NCI-H510A (cell line): Measurements from ENCODE around the gene SLC38A6.

Source experiments
- DNase-seq: peaks from one replicate; lab custom pipeline; 2025; lab: John Stamatoyannopoulos, UW

Gene SLC38A6

DNA sequence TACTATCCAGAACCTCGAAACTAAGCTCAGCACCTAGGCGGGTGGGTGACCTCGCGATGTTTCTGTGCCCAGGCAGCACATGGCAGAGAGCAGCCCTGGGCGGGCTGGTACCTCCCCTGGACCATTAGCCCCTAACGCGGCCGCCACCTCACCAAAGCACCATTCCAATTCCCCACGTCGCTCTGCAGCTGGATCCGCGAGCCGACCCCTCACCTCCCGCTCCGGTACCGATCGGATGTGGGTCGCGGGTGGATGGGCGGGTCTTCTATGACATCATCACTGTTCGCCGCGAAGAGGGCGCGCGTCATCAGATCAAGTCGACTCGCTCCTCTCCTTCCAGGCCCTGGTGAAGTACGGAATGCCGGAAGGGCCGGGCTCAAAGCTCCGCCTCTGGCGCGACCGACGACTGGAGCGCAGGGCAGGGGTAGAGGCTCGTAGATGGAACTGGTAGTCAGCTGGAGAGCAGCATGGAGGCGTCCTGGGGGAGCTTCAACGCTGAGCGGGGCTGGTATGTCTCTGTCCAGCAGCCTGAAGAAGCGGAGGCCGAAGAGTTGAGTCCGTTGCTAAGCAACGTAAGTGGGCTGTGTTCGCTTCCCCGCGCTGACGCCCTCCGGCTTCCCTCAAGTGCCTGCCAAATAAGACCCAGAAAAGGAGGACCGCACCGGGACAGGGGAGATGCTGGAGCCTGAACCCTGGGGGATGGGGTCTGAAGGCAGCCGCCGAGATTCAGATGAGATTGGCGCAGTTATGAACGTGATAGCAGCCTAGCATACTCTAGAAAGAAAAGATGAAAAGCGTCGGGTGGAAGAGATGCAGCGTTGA, at the start of gene SLC38A6, which contains the start of gene TRMT5:
Gene SLC38A6 (plus strand): TSS at position 435 of the 822 bp plus-strand sequence. CDS start 33 bp downstream, at position 468.
Gene TRMT5 (minus strand): TSS at position 269 of the 822 bp plus-strand sequence. CDS start 106 bp downstream, at position 163.
- DNase-seq, result peak; percentile 91

DNA sequence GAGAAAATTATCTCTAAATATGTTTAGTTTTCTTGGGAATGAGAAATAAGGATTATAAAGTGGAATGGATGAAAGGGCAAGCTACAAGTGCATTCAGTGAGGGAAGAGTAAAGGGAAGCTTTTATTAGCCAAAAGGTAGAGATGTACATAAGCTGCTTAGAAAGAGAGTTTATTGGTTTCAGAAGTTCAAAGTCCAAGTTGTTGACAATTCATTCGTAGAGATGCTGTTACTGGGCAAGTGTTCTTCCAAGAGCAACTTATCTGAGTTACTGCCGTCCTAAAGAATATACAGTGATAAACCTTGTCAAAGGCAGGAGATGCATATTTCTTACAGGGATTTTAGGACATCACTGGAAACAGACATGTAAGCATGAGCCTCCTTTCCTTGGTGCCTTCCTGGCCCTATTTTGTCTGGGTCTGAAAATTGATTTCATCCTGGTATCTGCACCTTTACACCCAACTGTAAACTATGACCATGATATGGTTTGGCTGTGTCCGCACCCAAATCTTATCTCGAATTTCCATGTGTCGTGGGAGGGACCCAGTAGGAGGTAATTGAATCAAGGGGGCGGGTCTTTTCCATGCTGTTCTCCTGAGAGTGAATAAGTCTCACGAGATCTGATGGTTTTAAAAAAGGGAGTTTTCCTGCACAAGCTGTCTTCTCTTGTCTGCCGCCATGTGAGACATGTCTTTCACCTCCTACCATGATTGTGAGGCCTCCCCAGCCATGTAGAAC, 47.0 kb upstream of the SLC38A6 start:
- DNase-seq, result no peak

GRCh38 chr14:60935319-60935718, 45.7 kb upstream of the SLC38A6 start:
- no peak for DNase-seq

DNA sequence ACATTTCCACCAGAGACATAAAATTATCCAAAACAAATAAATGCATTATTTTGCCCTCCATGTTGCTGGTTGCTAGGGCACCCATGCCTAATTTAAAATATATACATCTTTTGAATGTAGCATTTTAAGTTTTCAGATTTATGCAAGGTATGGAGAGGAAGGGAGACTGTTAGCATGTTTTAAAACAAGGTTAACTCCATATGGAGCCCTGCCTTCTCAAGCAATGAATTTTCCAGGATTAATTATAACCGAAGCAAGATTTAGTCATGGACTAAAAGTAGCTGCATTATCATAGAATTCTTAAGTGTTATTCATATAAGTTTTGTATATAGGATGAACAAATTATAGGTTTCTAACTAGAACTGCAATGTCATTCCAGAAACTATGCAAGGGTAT, 37.4 kb upstream of the SLC38A6 start:
- no peak for DNase-seq

DNA sequence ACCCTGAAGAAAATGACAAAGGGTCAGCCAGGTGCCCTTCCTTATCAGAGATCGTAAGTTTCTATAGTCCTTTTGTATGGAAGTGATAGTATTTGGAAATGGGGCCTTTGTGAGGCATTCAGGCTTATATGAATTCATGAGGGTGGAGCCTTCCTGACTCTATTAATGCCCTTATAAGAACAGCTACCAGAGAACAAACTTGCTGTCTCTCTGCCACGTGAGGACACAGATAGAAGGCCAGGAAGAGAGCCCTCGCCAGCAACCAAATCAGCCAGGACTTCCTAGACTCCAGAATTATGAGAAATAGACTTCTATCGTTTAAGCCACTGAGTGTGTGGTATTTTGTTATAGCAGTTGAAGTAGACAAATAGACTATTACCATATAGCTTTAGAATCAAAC, 36.8 kb upstream of the SLC38A6 start:
- DNase-seq, result no peak

GRCh38 chr14:60945984-60946383, 35.1 kb upstream of the SLC38A6 start:
- DNase-seq, result no peak

DNA sequence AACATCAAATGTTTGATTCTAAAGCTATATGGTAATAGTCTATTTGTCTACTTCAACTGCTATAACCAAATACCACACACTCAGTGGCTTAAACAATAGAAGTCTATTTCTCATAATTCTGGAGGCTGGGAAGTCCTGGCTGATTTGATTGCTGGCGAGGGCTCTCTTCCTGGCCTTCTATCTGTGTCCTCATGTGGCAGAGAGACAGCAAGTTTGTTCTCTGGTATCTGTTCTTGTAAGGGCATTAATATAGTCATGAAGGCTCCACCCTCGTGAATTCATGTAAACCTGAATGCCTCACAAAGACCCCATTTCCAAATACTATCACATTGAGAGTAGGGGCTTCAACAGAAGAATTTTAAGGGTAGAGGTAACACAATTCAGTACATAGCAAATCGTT, 34.3 kb upstream of the SLC38A6 start:
- no peak for DNase-seq

DNA sequence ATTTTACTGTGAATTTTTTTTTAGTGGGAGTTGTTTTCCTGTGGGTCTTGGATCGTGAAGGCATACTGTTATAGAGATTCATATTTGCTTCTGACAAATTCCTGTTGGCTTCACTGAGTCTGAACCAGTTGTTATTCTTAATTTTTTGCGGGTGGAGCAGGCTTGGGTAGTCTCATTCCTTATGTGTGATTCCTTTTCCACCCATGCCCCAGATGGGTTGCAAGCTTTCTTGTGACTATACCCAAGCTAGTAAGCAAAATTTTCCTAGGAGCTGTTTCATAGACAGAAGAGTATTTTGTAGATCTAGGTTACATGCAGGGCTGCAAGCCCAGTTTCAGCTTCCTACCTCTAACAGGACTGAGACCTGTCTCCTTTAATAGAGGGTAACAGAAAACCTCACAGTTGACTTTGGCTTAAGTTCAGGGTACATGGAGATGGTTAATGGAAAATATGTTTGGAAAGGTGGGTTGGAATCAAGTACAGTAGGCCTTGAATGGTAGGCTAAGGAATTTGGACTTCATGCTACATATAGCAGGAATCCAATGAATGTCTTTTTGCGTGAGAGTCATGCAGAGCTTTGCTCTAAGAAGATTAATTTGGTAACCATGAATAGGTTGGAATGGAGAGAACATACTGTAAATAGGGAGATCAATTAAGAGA, 29.1 kb upstream of the SLC38A6 start:
- no peak for DNase-seq

- DNase-seq, result no peak
These were observed 24.8 kb upstream of the SLC38A6 start for GRCh38 chr14:60956202-60956601.

DNA sequence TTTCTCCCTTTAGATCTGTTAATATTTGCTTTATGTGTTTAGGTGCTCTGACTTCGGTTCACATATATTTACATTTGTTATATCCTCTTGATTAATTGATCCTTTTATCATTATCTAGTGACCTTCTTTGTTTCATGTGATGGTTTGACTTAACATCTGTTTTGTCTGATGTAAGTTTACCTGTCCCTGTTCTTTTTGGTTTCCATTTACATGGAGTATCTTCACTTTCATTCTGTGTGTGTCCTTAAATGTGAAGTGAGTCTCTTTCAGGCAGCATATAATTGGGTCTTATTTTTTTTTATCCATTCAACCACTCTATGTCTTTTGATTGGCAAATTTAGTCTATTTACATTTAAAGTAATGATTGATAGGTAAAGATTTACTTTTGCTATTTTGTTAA, 24.4 kb upstream of the SLC38A6 start:
- no peak for DNase-seq

DNA sequence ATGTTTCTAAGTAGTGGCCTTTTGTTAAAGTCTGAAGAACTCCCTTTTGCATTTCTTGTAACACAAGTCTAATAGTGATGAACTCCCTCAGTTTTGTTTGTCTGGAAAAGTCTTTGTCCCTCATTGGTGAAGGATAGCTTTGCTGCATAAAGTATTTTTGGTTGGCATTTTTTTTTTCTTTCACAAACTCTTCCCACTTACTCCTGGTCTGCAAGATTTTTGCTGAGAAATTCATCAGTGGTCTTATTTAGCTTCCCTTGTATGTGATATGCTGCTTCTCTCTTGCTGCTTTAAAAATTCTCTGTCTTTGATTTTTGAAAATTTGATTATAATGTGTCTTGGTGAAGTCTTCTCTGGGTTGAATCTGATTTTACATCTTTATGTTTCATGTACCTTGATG, 22.9 kb upstream of the SLC38A6 start:
- DNase-seq, result no peak

DNA sequence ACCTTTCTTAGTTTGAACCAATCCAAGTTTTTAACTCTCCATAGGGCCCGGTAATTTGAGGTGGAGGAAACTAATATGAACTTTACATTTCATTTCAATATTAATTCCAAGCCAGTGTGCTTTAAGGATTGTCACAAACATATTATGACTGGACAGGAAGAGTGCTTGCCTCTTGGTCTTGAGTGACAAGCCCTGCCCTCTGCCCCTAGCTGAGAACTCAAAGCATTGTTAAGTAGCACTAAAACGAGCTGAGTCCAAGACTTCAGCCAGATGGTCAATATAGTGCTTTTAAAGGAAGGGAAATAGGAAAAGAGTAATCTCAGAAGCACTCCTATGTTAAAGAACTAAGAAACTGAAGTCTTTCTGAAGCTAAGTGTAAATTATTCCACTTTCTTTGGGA, 17.3 kb upstream of the SLC38A6 start:
- no peak for DNase-seq

- DNase-seq, result no peak
These were observed 16.1 kb upstream of the SLC38A6 start for GRCh38 chr14:60964904-60965303.

- no peak for DNase-seq
These were observed 15.6 kb upstream of the SLC38A6 start for GRCh38 chr14:60965402-60965801.

DNA sequence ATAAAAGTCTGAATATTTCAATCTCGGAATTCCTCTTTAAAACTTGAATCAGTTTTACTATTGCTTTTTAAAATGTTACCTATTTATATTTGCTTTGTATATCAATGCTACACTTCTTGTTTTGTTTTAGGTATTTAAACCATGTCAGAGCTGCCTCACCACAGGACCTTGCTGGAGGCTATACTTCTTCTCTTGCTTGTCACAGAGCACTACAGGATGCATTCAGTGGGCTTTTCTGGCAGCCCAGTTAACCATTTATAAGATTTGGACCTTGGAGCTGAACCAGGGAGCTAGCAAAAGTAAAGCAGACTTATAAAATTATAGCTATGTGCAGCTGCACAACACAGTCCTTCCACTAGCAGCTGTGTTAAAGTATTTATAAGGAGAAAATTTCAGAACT, 12.9 kb upstream of the SLC38A6 start:
- no peak for DNase-seq

- DNase-seq, result no peak
These were observed 12.4 kb upstream of the SLC38A6 start for GRCh38 chr14:60968671-60969070.

DNA sequence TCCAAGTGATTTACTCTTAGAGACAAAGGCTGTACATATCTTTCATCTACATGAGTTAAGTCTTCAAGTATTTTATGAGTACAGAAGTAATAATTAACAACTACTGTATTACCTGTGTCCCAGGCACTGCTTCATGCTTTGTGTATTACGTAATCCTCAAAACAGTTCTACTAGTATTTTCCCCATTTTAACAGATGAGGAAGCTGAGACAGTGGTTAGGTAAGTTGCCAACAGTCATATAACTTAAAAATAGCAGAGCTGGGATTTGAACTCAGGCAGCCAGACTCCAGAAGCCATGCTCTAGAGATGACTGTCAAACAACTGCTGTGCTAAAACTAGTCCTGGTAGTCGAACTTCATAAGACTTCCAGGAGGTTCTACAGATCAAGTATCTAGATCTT, 10.9 kb upstream of the SLC38A6 start:
- no peak for DNase-seq

- DNase-seq, result no peak
These were observed 9.8 kb upstream of the SLC38A6 start for GRCh38 chr14:60971271-60971670.

- no peak for DNase-seq
These were observed 8.8 kb upstream of the SLC38A6 start for GRCh38 chr14:60972295-60972694.

DNA sequence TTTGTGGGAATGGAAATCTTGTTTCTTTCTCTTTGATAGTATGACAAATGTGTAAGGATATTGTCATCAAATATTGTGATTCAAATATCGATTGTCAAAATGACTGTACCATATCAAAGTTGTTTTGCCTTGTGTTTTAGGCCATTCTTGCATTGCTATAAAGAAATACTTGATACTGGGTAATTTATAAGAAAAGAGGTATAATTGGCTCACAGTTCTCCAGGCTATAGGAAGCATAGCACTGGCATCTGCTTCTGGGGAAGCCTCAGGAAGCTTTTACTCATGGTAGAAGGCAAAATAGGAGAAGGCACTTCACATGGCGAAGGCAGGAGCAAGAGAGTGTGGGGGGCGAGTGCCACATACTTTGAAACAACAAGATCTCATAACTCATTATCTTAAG, 8.0 kb upstream of the SLC38A6 start:
- DNase-seq, result no peak

- no peak for DNase-seq
These were observed 6.9 kb upstream of the SLC38A6 start for GRCh38 chr14:60974090-60974651.

DNA sequence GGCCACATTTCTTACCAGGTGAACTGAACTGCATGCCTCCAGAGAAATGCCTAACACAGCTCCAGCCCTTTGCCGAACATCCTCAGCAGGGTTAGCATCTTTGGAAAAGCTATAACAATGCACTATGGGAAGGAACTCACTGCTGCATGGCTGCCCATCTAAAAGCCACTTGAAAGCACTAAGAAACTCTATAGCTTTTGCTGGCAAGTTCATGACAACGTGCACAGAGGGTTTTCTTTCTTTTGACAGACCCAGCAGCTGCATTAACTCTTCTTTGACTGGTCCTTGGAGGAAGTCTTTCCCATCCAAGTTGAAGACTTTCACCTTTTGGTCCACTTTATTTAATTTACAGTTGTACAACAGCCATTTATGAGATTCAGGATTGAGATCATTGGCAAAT, 5.5 kb upstream of the SLC38A6 start:
- DNase-seq, result no peak
